ENCODE results near the gene DLGAP4.
"Not testable (repeated sequence)": the region's sequence is repeated elsewhere in the genome, so short reads cannot be mapped to it uniquely, and the experiment has no call there.

Gene DLGAP4

DNA sequence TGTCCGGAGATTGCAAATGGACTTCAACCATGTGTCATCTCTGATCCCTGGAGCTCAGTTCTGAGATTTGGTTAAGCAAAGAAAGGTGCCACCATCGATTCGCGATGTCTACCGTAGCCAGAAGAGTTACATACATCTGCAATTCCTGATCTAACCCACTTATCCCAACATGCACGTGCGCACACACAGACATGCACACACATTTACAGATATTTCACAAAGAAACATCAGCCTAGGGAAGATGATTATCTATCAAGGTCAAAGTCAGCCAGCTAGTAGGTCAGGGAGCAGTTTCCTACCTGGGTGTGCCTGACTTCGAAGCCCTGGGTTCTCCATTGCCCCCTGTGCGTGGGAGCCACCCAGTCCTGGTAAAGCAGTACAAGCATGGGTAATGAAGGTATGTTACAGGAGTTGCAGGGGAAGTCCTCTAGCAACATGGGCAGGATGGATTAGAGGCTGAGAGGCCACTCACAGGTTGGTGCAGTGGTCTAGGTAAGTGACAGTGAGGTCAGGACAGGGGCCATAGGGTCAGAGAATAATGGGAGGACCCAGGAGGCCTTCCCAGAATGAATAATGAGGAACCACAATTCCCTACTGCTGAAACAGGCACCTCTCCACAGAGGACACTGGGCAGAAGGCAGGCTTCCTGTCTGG, 150.0 kb downstream of the DLGAP4 start:
- no peak for DNase-seq

DNA sequence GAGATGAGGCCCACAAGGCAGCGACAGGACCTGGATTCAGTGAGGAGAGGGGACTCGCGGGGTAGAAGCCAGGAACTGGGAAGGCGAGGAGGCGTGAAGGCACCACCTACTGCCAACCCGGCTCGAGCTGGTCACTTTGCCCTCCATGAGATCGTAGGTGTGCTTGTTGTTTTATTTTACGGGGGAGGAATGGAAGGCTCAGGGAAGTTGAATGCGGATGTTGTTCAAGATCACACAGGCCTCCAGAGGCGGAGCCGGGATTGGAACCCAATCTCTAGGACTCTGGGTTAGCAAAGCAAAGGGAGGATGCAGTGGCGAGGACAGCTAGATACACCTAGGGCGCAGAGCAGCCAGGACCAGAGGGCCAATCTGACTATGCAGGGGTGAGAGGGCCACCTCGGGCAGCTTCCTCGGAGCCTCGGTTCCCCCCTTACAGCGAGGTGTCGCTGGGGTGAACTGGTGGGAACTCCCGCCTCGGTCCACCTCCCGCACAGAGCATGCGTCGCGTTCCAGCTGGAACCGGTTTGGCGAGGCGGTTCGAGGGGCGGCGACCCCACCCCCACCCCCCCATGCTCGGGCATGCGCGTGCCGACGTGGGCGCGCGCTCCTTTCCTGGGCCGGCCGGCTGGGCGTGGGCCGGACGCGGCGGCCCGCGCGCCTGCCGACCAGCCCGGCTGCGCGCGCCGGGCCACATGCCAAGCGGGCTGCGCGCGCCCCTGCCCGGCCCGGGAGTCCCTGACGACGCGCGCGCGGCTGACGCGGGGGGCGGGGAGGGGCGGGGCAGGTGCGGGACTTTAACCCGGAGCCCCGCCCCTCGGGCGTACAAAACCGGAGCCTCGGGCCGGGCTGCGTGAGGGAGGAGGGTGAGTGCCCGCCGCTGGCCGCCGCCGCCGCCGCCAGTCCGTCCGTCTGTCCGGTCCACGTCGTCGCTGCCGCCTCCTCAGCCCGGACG, 154.8 kb downstream of the DLGAP4 start:
- DNase-seq: peak; percentile 88

DNA sequence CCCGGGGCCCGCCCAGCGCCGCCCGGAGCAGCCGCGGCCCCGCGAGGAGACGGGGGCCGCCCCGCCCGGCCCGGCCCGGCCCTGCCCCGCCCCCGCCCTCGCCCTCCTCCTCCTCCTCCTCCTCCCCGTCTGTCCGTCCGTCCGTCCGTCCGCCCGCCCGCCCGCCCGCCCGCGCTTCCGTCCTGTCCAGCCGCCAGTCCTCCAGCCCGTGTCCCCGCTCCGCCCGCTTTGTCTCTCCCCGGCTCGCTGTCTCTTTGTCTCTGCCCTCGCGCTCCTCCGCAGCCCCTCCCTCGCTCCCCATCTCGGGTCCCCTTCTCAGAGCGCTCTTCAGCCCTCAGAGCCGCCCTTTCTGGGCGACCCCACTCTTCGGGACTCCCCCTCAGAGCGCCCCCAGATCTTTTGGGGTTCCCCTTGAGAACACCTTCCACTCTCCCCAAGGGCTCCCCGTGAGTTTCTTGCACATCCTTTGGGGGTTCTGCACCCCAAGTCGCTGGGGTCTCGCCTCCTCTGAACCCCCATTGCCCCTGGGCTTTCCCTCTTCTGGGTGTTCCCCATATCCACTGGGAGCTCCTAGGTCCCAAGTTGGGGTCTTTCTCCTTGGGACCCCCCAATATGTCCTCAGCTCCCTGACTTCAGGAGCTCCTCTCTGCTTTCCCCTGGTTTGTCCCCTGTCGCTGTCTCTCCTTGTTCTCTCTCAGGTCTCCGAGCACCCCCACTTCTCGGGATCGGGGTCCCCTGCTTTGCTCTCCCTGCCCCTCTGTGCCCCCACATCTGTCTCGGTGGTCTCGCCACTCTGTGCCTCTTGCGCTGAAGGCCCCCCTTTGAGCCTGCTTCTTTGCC, 155.7 kb downstream of the DLGAP4 start:
- peak; percentile 57 for DNase-seq

DNA sequence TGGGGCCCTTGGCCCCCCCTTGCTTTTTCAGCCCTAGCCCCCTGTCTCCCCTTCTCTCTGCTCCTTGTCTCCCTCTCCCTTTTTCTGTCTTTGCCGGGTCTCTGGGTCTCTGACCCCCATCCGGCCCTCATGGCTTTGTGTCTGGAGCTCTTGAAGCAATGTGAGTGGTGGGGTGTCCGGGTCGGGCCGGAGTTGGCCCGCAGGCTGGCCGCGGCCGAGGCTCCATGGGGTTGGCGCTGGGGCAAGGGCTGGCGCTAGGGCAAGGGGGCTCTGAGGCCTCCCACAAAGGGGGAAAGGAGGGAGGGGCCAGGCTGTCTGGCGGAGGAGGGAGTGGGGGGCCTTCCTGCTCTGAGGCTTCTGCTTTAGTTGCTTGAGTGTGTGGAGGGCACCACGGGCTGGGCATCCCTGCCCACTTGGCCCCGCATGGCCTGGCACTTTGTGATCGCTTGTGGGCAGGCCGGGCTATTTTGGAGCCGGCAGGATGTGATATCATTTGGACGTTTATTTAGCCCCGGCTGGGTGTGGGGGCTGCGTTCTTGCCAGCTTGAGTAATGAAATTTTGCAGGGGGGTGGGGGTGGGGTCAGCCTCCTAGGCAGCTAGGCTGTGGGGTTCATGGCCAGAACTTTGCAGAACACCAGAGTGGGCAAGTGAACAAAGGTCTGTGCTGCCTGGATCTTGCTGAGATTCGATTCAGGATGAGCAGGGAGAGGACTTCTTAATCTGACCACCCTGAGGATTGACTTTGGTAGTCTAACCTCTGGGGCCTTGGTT, 156.5 kb downstream of the DLGAP4 start:
- DNase-seq: no peak

DNA sequence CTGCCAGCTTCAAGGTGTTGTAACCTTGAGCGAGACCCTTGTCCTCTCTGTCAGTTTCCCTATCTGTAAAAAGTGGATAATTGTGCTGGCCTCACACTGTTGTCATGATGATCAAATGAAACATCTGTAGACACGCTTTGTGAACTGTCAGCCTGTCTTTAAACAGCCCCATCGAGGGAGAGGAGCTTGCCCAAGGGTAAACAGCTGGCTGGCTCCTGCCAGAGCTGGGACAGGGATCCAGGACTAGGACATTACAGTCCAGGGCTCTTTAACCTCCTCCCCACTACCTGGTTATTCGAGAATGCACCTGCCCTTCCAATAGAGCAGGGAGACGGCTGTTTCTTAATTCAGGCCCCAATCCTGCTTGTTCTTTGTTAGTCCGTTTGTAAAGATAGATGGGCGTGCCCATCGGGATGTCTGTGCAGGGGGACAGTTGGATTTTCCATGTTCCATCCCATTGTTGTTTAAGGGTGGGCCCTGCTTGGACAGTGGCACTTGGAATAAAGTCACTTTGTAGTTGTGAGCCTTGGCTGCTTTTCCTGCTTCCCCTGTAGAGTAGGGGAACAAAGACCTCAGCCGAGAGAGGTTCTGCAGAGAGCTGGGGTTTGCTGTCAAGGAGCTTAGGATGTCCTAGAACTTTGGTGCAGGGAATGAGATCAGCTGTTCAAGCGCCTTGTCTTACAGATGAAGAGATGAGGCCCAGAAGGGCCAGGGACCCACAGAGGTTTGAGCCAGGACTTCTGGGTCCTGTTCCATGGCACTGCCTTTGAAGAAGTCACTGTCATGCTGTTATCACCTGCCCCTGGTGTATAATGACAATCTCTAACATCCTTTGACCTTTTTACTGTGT, 157.3 kb downstream of the DLGAP4 start:
- DNase-seq: no peak

DNA sequence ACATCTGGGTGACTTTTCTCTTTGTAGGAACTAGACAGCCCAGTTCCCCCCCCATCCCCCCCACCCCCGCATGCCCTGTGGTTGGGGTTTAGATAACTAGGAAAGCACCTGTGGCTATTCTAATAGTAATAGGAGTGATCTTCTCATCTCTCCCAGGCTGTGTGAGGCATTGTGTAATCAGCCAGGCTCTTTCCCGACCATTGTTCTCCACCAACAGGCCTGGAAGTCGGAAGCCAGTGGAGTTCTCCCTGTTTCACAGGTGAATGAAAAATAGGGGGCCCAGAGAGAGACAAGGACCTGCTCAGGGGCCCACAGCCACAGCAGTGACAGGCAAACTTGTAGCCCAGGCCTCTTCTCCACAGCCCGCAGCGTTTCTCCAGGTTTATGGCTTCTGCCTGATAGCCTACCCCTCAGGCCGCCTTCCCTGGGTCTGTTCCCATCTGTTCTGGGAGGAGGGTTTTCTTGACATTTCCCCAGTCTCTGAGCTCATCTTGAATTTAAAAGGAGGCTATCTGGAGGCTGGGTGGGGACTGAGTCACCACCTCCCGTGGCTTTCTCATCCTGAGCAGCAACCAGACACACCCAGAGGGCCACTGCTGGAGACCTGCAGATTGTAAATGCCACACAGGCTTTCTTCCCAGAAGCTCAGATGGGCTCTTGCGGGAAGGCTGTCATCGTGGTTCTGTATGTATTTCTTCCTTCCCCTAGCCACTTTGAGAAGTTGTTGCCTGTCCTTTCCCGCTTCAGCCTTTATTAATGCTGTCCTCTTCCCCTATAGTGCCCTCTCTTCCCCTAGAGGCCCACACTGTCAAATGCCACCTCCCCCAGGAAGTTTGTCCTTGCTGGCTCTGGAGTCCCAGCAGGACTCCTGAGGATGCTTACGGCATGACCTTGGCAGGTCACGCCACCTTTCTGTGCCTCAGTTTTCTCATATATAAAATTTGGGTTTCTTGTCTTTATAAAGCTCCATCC, 159.3 kb downstream of the DLGAP4 start:
- peak; percentile 46 for DNase-seq

DNA sequence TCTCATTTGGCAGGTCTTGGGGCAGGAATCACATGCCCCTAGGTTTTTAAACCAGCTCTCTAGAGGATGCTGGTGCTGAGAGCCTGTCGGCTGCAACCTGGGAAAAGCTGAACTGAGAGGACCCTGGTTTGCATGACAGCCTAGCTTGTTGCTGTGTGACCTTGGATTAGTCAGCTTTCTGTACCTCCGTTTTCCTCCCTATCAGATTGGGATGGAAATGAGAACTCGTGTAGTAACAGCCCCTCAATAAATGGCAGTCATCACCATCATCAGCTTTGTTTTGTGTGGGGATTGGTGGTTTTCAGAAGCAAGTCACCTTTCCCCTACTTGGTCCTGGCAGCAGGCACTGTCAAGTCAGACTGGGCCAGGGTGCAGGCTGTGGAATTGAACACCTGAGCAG, 159.9 kb downstream of the DLGAP4 start:
- DNase-seq: no peak

DNA sequence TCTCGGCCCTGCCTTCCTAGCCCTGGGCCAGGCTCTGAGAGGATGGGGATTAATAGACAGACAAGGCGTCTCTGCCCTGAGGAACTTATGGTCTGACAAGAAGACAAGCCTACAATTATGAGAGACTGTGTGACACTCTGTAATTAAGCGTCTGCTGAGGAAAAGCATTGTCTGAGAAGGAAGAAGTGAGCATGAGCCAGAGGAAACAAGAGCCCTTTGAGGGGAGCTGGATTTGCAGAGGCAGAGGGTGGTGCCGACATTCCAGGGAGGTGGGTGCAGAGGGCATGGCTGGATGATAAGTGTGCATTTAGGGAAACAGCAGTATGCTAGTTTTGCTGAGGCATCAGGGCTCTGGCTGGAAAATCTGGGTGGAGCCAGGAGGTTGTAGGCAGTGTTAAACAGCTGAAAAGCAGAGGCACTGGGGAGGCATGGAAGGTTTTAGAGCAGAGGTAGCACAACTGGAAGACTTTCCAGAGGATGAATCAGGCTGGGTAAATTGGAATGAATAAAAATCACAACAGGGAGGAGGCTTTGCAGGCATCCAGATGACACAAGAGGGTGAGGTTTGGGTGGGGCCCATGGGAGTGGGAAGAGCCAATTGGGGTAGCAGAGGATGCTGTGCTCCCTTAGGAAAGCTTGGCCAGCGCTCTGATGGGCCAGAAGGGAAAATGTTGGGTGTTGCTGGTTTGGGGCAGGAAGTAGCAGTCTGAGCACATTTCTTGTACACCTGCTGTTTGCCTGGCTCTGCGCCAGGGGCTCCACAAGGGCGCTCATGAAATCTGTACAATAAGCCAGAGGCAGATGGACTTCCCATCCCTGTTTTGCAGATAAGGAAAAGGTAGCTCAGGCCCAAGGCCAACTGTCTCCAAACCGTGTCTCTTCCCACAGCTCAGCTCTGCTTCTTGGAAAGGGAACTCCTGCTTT, 161.2 kb downstream of the DLGAP4 start:
- DNase-seq: no peak

DNA sequence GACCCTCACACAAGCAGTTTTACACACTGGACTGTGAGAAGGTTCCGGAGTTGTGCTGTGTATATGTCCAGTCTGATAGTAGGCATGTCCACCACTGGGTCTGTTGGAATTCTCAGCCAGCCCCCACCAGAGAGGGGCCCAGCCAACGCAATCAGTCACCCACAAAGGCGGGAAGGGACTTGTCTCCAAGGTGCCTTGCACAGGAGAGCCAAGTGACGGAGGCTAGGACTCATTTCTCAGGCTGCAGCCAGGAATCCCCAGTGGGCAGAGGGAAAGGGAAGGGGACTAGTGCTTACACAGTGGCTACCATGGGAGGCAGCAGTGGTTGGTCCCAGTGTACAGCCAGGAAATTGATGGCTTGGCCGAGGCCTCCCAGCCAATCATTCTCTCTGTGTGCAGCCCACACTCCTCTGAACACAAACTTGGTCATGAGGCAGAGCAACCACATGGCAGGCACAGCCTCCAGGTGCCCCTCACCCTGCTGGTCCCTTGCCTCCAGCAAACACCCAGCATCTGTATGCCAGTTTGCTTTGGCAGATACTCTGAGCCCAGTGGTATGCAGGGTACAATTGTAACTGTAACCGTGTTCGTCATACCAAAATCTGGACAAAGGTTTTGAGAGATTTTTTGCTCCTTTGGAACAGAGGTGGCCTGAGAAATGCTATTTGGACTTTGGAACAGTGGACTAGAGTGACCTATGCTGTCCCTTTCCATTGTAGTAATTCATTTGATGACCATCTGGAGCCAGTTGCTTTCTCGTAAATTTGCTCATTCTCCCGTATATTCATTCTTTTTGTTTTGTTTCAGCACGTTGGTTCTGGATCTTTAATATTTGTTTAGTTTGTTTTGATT, 162.2 kb downstream of the DLGAP4 start:
- DNase-seq: no peak

DNA sequence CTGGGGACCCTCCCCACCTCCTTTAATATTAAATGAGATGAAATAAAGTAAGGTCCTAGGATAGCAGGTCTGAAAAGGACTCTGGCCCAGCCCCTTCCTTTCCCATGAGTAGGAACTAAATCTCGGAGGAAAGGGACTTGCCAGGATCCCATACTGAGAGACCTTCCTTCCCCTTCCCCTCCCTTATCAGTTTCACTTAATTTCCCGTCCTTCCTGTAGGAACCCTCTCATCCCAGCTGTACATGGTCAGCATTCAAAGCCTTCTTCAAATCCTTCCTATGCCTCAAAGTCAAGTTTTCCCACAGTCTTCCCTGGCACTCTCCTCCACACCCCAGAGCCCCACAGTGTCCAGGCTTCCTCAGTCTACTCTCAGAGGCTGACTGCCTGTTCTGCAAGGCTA, 163.8 kb downstream of the DLGAP4 start:
- DNase-seq: no peak

DNA sequence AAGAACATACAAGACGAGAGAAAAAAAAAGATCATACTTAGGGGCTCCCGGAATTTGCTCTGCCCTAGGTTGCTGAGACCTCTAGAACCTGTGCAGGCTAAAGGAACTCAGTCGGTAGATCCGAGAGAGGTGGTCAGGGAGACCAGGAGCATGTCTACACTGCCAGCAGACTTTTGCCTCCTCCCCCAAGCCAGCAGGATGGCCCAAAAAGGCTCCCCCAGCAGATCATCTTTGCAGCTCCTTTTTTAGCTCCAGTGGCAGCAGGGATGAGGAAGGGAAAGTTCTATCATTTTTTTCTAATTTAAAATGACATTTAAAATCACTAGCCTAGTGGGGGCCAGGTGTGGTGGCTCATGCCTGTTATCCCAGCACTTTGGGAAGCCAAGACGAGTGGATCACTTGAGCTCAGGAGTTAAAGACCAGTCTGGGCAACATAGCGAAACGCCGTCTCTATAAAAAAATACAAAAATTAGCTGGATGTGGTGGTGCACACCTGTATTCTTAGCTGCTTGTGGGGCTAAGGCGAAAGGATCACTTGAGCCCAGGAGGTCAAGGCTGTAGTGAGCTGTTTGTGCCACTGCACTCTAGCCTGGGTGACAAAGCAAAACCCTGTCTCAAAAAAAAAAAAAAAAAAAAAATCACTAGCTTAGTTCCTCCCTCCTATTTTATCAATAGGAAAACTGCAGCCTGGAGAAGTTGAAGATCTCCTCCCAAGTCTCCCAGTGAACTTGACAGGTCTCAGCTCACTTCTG, 165.9 kb downstream of the DLGAP4 start:
- DNase-seq: no peak

DNA sequence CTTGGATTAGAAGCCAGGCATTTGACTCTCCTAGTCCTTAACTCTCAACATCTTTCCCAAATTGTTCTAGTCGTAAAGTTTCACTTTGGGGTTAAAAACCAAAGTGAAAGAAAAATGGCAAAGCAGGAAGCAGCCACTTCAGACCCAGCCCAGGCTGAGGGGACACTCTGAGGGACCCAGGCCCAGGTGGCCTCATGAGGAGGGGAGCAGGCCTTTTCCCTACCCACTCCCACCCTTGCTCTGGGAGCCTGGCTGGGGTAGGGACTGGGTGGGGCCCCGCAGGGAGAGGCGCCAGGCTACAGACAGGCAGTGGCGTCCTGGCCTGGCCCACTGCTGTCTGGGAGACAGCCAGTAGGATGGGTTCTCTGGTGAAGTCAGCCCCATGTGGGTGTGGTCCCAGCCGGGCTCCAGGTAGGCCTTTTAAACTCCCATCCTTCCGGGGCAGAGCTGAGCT, 166.5 kb downstream of the DLGAP4 start:
- DNase-seq: no peak

DNA sequence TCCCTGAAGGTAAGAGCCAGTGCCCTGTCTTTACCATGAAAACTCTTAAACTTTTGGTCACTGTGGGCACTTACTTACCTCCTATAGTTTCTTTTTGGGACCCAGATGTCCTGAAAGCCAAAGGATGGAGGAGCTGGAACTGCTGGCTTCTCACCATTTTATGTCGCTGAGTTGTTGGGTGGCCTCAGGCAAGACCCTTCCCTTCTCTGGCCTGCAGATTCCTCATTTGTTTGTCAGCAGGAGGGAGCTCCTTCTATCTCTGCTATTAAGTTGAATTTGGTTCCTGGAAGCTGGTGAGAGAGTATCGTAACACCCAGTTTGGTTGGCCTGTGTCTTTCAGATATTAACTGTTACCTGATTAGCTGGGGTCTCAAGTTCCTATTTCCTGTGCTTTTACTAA, 167.0 kb downstream of the DLGAP4 start:
- no peak for DNase-seq

DNA sequence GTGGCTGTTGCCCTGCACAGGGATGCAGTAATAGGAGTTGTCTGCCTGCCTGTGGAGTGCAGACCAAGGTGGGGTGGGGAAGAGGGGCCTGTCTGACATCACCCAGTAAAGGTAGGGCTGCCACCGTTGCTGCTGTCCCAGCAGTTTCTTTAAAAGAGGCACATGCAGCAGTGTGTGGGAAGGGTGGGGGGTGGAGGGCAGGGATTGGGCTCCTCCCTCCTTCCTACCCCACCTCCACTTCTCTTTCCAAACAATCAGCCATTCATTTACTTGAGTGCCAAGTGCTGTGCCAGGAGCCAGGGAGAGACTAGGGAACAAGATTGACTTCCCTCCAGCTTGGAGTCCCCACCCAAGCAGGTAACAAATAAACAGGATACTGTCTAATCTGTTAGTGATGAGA, 168.4 kb downstream of the DLGAP4 start:
- DNase-seq: no peak

DNA sequence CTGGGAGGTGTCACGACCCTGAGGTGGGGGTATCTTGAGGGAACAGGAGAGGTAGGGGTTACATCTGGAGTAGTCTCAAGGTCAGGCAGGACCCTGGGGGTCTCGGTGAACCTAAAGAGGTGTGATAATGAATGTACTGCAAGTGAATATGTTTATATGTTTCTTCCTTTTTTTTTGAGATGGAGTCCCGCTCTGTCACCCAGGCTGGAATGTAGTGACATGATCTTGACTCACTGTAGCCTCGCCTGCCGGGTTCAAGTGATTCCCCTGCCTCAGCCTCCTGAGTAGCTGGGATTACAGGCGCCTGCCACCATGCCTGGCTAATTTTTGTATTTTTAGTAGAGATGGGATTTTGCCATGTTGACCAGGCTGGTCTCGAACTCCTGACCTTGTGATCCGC, 168.9 kb downstream of the DLGAP4 start:
- not testable (repeated sequence) for DNase-seq

DNA sequence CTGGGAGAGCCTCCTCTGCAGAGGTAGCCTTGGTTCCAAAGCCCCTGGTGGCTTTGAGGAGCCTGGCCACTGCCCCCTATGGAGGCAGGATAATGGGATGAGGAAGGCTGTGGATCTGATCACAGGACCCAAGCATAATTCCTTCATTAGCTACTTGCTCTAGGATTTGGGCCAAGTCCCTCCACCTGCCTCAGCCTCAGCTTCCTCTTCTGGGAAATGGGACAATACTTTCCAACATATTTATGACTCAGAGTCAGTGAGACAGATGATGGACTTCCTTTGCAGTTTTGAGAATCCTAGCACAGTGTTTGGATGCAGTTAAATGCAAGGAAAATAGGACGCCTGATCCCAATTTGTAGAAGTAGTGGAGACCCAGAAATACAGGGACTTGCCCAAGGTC, 171.3 kb downstream of the DLGAP4 start:
- no peak for DNase-seq

Data from NK-92 treated with Interleukin-12 subunit alpha and Interleukin-12 subunit beta, amount 100 ng/mL, for 24 hours (cell line).